Raji (cell line): ENCODE results near the gene MET.

Experiments used
- POLR2A ChIP-seq: IDR thresholded peaks from 2 replicates; pipeline ENCODE4 v1.6.1; 2011; ENCODE audit warnings: low read depth, low read length, control low read depth; ENCODE audit not compliant: insufficient read depth

Gene MET

DNA sequence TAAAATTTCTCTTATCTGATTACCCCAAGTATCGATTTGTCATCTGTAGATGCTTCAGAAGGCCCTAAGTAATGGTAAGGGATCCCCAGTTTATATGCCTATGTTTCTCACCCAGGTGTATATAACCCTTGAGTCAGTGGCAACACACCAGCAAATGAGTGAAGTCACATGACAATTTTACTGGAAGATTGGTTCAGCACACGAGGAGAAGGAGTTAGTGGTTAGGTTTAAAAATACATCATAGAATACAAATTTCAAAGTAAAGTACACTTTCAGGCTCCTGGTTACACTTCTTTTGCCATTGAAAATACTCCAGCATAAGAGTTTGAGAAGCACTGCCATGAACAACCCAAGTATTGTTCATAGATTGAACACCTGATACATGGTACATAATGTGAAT, 160.7 kb downstream of the MET start:
- no peak for TF ChIP-seq POLR2A

DNA sequence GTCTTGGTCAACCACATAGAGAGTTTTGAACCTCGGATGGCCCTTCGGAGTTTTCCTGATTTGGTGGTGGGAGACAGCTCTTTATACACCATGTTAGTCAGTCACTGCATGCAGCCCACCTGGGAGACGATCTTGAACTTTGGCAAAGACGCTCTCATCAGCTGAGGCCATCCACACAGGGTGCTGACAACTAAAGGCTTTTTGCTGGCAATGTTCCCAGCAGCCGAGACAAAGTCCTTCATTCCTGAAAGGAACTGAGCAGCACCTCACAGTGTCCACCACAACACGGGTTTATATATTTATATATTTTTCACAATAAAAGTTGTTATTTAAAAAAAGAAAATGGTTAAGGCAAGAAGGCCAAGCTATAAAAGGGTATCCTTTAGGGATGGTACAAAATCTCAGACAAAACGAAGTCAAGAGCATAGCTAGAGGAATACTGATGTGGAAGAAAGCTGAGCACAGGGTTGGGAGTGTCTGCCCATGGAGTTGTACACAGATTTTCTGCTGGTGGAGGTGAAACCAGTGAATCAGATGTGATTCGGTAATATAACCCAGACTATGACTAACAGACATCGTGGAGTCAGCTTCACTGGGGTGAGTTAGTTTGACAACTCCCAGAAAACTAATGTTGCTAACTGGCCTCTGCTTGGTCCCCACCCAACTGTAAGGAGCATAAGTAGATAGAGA, 163.0 kb downstream of the MET start:
- TF ChIP-seq POLR2A: no peak

GRCh38 chr7:116836048-116836447, 164.1 kb downstream of the MET start:
- no peak for TF ChIP-seq POLR2A

GRCh38 chr7:116836911-116837310, 164.9 kb downstream of the MET start:
- TF ChIP-seq POLR2A: no peak

DNA sequence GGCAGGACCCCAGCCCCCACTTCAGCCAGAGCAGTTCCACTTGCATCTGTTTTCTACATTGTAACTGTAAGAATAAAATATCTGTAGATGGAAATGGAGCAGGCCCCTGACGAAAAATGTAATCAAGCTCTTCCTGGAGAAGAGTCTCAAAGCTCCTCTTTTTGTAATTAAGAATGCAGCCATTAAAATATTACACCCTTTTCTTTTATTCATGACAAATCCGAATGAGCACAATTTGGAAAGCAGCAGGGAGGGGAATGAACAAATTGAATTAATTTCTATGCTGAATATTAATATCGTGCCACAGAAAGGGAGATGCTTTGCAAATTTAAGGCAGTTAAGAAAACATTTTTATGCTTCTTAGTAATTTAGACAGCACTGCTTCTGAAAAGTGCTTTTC, 165.6 kb downstream of the MET start:
- no peak for TF ChIP-seq POLR2A

DNA sequence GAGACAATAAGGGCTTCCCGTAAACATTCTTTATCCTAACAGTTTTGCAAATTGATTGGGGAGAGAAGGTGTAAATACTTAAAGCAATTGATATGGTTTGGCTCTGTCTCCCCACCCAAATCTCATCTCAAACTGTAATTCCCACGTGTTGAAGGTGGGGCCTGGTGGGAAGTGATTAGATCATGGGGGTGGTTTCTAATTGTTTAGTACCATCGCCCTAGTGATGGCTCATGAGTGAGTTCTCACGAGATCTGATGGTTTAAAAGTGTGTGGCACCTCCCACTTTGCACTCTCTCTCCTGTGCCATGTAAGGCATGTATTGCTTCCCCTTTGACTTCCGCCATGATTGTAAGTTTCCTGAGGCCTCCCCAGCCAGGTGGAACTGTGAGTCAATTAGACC, 168.3 kb downstream of the MET start:
- TF ChIP-seq POLR2A: no peak

DNA sequence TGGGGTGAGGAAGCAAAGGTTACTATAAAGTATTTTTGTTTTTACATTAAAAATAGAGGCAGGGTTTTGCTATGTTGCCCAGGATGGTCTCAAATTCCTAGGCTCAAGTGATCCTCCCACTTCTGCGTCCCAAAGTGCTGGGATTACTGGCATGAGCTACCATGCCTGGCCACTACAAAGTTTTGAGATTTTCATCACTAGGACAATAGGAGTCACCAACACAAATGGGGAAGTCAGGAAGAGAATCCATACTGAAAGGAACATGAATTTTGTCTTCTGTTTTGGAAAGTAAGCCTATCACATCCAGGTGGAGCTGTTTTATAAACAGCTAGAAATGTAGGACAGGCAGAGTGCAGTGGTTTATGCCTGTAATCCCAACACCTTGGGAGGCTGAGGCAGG, 170.4 kb downstream of the MET start:
- no peak for TF ChIP-seq POLR2A

DNA sequence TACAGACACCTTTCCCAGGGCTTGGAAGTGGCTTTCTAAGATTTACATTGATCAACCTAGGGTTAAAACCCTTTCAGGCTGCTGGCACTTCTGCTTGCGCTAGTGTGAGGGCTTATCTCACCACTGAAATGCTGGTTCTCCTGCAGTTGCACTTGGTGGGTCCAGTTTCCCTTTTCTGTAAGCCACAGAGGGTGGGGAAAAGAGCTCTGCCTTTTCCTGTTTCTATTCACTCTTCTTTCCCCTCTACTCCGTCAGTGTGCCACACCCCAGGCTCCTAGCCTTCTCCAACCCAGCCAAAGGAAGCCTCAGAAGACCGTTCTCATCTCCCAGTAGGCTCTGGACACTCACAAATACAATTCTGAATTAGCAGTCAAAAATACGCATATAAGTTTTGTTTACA, 171.4 kb downstream of the MET start:
- no peak for TF ChIP-seq POLR2A
